Measurements from ENCODE around the gene DIO3.

GRCh38 chr14:101600891-101601605 lies 39.8 kb downstream of the DIO3 start:
- TF ChIP-seq, protein P1, sequence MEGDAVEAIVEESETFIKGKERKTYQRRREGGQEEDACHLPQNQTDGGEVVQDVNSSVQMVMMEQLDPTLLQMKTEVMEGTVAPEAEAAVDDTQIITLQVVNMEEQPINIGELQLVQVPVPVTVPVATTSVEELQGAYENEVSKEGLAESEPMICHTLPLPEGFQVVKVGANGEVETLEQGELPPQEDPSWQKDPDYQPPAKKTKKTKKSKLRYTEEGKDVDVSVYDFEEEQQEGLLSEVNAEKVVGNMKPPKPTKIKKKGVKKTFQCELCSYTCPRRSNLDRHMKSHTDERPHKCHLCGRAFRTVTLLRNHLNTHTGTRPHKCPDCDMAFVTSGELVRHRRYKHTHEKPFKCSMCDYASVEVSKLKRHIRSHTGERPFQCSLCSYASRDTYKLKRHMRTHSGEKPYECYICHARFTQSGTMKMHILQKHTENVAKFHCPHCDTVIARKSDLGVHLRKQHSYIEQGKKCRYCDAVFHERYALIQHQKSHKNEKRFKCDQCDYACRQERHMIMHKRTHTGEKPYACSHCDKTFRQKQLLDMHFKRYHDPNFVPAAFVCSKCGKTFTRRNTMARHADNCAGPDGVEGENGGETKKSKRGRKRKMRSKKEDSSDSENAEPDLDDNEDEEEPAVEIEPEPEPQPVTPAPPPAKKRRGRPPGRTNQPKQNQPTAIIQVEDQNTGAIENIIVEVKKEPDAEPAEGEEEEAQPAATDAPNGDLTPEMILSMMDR (IDR thresholded peaks at IDR 0.05) = no peak
- TF ChIP-seq POLR2AphosphoS5 (IDR thresholded peaks at IDR 0.05) = no peak
